Mammary epithelial cell (primary cell): ENCODE results near the gene PLXNA2.

ENCODE experiments used
- CTCF ChIP-seq, 2 donors: IDR thresholded peaks in 1 of 2; conservative IDR thresholded peaks in 1 of 2; 2 replicates each; pipeline ENCODE4 v1.5.1; 2011 to 2012; ENCODE audit warnings: inconsistent platforms in 2 of 2, low read length in 2 of 2, mild to moderate bottlenecking in 2 of 2, control low read depth in 1 of 2, low read depth in 1 of 2; ENCODE audit not compliant: insufficient read depth in 1 of 2; ENCODE audit errors: extremely low read depth in 1 of 2
- EZH2 ChIP-seq: IDR thresholded peaks from 2 replicates; pipeline ENCODE4 v1.6.1; 2012; ENCODE audit warnings: low read length, inconsistent platforms, borderline replicate concordance

DNA sequence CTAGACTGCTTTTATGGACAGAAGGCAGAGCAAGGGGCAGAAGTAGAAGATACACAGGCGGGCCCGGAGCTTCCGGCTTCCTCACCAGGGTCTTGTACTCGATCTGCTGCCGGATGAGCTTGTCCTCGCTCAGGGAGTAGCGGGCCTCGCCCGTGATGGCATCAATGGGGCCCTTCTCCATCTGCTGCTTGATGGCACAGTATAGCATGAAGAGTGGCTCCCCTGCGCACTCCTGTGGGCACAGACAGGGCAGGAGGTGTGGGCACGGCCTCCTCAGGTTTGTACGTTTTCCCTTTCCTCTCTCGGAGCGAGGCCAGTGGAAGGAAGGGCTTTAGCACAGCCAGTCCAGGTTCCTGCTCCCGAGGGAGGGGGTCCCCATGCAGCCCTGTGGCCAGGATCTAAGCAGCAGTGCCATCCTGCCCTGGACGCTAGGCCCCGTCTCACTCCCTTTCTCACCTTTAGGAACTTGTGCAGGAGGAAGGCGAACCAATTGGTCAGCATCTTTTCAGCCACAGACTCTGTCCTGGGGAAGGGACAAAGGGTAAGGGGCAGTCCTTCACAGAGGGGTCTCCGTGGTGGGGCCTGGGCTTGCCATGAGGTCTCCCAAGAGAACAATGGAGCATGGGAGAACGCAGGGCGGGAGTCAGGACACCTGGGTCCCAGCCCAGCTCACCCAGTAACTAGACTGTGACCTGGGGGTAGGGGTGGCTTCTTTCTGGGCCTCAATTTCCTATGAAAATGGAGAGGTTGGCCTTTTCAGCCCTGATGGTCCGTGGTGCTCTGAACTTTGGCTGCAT, 204.4 kb downstream of the PLXNA2 start:
- TF ChIP-seq EZH2 (no peak), CTCF (conservative IDR thresholded peaks at IDR 0.05 in 1 of 2, IDR thresholded peaks at IDR 0.05 in 1 of 2; ENCODE audit: extremely low read depth in 1 of 2, insufficient read depth in 1 of 2, low read depth in 1 of 2, low read length in 2 of 2) (no peak)
